Endothelial cell of umbilical vein (primary cell): ENCODE data around the gene FOXK1.

Experiments used
- CTCF ChIP-seq, 2 donors: IDR thresholded peaks; 1 replicate in 1 of 2; 2 replicates in 1 of 2; pipeline ENCODE4 v1.5.1; 2011; ENCODE audit warnings: low read length in 2 of 2, mild to moderate bottlenecking in 2 of 2, moderate library complexity in 2 of 2, control low read depth in 1 of 2, inconsistent platforms in 1 of 2, low read depth in 1 of 2; ENCODE audit not compliant: insufficient read depth in 1 of 2; ENCODE audit errors: extremely low read depth in 1 of 2
- EZH2 ChIP-seq: IDR thresholded peaks from 2 replicates; pipeline ENCODE4 v1.6.1; 2012; ENCODE audit warnings: borderline replicate concordance, low read depth, mild to moderate bottlenecking, moderate library complexity, low read length, inconsistent platforms; ENCODE audit not compliant: severe bottlenecking
- FOS ChIP-seq: IDR thresholded peaks from 2 replicates; pipeline ENCODE4 v1.6.1; 2011; ENCODE audit warnings: mild to moderate bottlenecking, low read length, moderate library complexity, borderline replicate concordance; ENCODE audit not compliant: insufficient read depth
- GATA2 ChIP-seq: IDR thresholded peaks from 2 replicates; pipeline ENCODE4 v1.7.0; 2011; ENCODE audit warnings: low read depth, mild to moderate bottlenecking, moderate library complexity, mixed read lengths, low read length; ENCODE audit not compliant: insufficient read length, insufficient read depth
- JUN ChIP-seq: IDR thresholded peaks from 2 replicates; pipeline ENCODE4 v1.6.1; 2011; ENCODE audit warnings: borderline replicate concordance, low read depth; ENCODE audit not compliant: insufficient read length, insufficient read depth
- MAX ChIP-seq: IDR thresholded peaks from 2 replicates; pipeline ENCODE4 v1.6.1; 2011; ENCODE audit not compliant: insufficient read depth, insufficient read length
- MYC ChIP-seq: IDR thresholded peaks from one replicate; pipeline ENCODE4 v1.6.1; 2011; ENCODE audit warnings: mild to moderate bottlenecking, low read depth, low read length
- POLR2A ChIP-seq: IDR thresholded peaks from 2 replicates; pipeline ENCODE4 v1.6.1; 2012; ENCODE audit warnings: low read depth, mild to moderate bottlenecking, control low read depth, low read length
- POLR2AphosphoS5 ChIP-seq: IDR thresholded peaks from 2 replicates; pipeline ENCODE4 v1.6.1; 2012; ENCODE audit warnings: low read depth, mild to moderate bottlenecking, control low read depth, low read length, moderate library complexity; ENCODE audit not compliant: insufficient read depth

DNA sequence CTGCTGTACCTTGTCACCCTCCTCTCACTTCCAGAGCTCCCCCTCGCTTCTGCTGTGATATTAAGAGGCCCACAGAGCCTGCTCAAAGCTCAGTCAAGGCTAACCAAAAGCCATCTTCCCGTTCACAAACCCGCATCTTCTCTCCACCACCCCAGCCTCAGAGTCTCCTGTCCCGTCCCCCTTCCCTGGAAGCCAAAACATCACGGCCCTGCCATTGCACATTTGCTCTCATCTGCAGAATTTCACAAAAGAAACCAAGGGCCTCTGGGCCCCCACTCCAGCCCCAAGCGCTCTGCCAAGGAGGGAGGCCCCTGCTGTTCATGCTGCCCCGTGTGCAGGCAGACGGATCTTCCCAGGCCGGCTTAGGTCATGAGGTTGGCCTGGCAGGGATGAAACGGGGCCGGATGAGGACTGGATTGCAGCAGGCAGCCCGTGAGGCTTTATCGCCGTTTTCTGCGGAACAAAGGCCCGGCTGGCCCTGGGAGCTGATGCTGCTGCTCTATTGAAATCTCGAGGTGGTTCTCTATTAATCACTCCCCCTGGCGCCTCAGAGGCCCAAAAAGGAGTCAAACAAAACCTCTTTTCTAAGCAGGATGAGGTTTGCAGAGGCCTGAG is 31.6 kb upstream of the FOXK1 start:
- TF ChIP-seq CTCF (IDR thresholded peaks at IDR 0.05; ENCODE audit: extremely low read depth in 1 of 2, insufficient read depth in 1 of 2, low read depth in 1 of 2, low read length in 2 of 2) = no peak
- TF ChIP-seq POLR2A = no peak
- TF ChIP-seq POLR2AphosphoS5 = no peak
- TF ChIP-seq EZH2 = no peak
- TF ChIP-seq MAX = no peak
- TF ChIP-seq MYC = no peak
- TF ChIP-seq FOS = no peak
- TF ChIP-seq JUN = no peak
- TF ChIP-seq GATA2 = no peak
